ENCODE measurements around the gene DCTN2.

DCTN2 gene

DNA sequence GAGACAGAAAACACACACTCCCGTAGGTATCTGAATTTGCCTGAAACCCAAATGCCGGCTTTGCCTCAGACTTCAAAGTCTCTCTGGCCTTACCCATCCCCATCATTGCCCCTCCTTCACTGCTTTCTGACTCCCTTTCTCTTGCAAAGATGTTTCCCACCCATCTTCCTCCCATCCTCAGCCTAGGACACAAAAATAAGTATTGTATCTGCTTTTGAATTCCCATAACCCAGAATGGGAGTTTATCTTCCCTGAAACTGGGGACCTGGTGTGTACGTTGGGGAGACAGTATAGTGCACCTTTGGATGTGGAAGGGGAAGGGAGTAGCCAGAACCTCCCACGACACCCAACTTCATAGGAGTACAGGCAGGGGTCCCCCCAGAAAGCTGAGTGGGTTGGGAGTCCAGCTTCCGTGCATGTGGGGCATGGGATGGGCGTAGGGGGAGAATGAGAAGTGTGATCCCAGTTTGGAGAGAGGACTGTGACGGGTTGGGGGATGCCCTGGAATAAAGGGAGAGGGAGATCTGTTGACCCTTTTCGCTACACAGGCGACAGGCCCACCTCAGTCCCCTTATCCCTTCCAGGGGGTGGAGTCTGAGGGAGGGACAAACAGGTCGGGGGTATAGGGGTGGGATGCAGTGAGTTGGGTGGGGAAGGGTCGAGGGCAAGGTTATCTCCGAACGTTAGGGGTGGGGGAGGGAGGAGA is 2.4 kb upstream of the DCTN2 start:
- DNase-seq: no peak

GRCh38 chr12:57548488-57548887 is 1.5 kb upstream of the DCTN2 start:
- DNase-seq: no peak

DNA sequence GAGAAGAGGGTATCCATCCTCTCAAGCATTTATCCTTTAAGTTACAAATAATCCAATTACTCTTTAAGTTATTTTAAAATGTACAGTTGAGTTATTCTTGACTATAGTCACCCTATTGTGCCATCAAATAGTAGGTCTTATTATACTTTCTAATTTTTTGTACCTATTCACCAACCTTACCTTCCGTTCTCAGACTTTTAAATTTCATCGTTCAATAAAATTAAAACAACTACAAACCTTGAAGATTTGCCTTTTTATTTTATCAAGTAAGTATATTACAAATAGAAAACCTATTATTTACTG is 972 bp upstream of the DCTN2 start:
- no peak for DNase-seq

- DNase-seq: no peak
These were observed 458 bp upstream of the DCTN2 start for GRCh38 chr12:57547288-57548012.

DNA sequence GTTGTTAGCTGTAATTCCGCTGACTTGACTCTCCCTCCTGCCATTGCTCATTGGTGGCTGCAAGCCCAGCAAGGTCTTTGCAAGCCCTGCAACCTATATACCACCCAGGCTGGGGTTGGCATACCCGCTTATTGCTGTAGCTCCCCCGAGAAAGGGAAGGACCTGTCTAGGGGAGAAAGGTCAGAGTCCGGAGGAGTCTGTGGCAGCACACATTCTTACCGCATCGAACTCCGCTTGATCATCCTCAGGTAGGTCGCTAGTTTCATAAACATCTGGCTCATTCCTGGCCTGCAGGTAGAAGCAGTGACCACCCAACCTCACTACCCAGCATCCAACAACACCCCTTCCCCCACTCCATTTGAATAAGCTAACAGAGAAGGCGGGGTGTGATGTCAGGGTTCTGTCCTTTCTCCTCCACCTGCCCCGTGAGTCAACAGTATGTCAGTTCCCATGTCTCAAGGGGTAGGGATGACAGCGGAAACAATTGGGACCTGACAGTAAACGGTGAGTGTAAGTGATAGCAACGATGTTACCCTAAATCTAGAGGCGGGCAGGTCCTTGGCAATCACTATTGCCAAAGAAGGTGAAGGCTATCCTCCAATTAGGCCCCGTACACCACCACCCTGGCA is 1.1 kb downstream of the DCTN2 start:
- DNase-seq: no peak

- DNase-seq: no peak
These were observed 3.4 kb downstream of the DCTN2 start for GRCh38 chr12:57543581-57543980.

DNA sequence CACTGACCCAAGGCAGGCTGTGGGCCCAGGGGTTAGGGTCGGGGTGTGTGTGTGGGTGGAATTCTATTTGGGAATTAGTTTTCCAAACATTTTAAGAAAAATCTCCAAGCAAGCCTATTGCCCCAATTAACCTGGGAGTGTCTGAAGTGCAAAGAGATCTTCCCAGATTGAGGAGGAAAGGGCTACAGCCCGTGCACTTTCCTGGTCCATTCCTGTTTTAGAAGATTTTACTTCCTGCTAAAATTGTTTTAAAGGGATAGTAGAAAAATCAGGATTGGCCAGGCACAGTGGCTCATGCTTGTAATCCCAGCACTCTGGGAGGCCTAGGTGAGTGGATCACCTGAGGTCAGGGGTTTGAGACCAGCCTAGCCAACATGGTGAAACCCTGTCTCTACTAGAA is 5.3 kb downstream of the DCTN2 start:
- DNase-seq: no peak

DNA sequence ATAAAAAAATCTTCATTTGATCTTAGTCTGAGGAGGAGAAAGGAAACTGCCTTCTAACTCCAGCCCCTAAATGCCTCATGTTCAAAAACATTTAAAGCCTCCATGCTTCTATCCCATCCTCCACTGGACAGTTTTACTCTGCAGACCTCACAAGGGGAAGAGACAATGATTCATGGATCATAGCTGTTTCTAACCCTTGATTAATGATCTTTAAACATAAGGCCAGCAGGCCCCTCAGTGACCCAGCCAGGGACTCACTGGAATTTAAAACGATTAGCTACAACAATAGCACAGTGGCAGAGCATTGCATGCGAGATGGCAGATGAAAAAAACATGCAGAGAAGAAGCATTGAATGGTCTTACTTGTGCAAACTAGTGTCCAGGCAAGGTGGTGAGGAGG is 6.0 kb downstream of the DCTN2 start:
- peak; percentile 14 for DNase-seq

DNA sequence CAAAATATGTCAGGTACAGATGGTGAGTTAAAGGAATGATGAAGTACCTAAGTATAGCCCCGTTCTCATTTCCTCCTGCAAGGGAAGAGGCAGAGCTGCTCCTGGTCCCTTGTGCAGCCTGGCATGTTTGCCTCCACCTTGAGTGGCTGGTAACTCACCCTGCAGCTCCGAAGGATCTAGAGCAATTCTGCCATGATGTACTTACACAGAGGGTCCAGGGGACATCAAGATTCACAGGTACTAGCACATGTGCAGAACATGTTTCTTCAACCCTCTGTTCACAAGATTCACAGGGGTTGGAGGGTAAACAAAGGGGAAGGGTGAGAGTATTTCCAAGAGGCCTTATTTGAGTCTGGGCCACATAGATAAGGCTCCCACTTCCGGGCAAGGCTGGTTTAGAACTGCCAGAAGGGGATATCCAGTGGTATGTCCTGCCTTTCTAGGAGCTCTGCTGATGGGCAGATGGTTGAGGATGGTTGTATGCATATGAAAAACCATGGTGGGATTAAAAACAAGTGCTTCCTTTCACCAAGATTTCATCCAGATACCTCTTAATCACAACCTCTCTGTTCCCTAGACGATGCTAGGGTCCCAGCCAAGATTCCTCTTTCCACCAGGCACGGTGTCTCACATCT is 7.7 kb downstream of the DCTN2 start:
- no peak for DNase-seq

- no peak for DNase-seq
These were observed 10.4 kb downstream of the DCTN2 start for GRCh38 chr12:57536597-57536942.

DNA sequence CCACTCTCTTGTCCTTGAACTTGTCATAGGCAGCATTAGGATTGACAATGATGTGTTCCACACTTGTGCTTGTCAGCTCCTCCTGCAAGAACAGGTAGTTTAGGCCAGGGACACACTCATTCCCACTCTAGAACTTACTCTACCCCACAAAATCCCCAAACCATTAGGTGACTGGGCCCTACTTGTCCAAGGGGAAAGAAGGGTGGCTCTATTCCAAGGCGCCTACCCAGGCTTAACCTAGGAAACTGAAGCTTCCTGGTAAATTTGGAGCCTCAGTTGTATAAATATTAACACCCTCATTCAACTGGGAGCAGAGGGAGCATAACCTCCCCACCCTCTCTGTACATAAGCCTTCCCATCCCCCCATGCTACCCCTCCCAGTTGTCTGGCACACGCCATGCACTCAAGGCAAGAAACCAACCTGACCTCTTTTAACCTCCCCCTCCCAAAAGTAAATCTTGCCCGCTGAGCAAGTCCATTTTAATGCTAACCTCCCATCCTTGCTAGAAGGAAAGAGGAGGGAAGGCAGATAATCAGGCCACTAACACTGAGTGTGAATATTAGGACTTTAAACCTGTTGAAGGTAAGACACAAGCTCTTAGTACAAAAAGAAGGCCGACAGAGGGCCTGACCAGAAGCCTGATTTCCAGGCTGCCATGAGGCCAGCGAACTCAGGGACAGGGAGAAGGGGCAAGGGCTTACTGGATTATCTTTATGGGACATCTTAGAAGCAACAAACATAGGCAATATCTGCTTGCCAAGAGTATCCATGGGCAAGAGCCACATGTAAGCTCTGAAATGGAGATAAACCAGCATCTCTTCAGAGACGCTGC is 11.0 kb downstream of the DCTN2 start:
- DNase-seq: no peak

GRCh38 chr12:57534991-57535543 is 11.9 kb downstream of the DCTN2 start:
- no peak for DNase-seq

GRCh38 chr12:57534250-57534649 is 12.7 kb downstream of the DCTN2 start:
- DNase-seq: no peak

GRCh38 chr12:57533108-57533507 is 13.9 kb downstream of the DCTN2 start:
- no peak for DNase-seq

DNA sequence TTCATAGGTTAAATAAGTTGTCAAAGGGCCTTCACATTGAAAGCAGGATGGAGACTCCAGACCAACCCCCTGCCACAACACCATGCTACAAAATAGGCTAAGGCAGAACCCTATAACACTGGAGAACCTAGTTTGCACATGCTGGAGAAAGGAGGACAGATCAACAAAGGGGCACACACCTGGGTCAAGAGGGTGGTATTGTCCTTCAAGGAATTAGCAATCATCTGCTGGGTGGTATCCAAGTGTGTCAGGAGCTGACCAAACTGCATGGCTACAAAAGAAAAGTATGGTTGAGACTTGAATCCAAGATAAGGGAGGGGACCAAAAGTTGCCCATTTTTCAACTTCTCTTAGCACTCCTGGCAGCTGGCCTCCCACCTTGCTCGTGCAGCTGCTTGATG is 15.2 kb downstream of the DCTN2 start:
- no peak for DNase-seq

DNA sequence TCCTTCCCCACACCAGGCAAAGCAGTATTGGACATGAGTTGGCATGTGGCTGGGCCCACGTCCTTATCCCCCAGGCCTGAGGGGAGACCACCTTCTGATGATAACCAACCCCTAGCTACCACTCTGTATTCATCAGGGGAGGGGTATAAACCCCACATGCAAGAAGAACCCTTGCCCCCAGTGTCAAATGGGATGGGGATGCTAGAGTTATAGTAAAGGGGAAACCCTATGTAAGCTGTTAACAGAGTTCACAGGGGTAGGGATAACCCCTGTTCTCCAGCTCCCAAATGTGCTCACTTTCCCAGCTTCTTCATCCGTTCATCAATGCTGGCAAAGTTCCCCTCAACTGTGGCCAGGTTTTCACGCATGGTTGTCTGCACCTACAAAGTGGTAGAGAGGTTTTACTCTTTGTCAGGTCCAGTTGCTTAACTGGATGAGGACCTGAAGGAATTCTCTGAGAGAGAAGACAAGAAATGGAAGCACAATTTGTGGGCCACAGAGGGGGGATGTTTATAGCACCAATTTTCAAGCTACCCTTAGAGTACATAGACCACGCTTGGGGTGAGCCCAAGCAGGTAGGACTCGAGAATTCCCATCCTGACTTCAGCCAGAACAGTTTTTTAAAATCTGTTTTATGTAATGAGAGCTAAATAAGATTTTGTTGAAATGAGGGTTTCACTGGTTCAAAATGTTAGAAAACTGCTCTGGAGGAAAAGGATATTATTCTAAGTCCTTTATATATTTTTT is 16.4 kb downstream of the DCTN2 start:
- DNase-seq: no peak

- no peak for DNase-seq
These were observed 17.2 kb downstream of the DCTN2 start for GRCh38 chr12:57529831-57530230.

DNA sequence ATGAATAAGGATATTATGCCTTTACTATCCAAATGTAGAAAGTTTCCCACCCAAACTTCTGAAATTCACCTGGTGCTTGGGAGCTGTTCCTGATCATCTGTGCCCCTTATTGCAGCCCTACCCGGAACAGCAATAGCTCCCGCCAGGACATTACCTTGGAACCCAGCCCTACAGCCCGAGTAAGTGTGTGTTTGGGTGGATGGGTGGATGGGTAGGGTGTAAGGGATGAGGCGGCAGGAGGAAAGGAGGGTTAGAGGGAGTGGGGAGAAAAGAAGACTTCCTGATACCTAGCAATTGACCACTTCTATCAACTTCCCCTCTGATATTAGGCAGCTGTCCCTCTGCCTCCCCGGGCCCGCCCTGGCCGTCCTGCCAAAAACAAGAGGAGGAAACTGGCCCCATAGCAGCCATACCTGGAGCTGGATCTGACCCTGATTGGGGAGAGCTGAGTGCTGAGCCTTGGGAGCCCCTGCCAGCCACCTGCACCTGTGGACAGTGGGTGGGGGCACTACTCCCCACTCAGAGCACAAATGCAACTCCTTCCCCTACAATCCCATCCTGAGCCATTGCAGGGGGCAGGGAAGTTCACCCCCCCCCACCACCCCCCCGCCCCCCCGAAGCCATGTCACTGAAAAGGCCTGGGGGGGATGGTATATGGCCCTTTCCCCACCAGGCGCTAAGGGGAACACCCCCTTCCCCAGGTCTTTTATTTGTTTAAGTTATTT is 18.0 kb downstream of the DCTN2 start:
- DNase-seq: no peak

DNA sequence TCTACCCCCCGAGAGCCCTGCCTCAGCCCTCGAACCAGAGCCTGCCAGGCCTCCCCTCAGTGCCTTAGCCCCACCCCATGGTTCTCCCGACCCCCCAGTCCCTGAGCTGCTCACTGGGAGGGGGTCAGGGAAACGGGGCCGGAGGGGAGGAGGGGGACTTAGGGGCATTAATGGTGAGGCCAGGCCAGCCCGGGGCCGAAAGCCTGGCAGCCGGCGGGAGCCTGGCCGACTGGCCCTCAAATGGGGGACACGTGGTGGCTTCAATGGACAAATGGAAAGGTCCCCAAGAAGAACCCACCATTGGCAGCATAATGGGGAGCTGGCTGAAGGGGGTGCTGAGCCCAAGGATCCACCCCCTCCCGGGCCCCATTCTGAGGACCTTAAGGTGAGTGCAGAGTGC is 18.8 kb downstream of the DCTN2 start:
- DNase-seq: no peak

- DNase-seq: no peak
These were observed 19.8 kb downstream of the DCTN2 start for GRCh38 chr12:57527184-57527583.

DNA sequence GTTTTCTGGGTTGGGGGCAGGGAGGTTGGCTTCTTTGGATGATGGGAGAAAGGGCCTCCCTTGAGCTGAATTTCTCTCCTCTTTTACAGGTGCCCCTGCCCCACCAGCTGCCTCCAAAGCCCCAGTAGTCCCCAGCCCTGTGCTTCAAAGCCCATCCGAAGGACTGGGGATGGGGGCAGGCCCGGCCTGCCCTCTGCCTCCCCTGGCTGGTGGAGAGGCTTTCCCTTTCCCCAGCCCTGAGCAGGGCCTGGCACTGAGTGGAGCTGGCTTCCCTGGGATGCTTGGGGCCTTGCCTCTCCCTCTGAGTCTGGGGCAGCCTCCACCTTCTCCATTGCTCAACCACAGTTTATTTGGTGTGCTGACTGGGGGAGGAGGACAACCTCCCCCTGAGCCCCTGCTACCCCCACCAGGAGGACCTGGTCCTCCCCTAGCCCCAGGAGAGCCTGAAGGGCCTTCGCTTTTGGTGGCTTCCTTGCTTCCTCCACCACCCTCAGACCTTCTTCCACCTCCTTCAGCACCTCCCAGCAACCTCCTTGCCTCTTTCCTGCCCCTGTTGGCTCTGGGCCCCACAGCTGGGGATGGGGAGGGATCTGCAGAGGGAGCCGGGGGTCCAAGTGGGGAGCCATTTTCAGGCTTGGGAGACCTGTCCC is 20.4 kb downstream of the DCTN2 start:
- DNase-seq: no peak

Measured in NCI-H2227 treated with DMSO at 0.1 percent for 48 hours (cell line).